Measurements from ENCODE around the gene CST7. TPM values are rescaled to one million over a fixed set of nuclear protein-coding genes. Genes with fewer than 3 reads are reported as not detected.

Gene CST7
- total RNA-seq, 1 experiment from 2014 or later: not detected

DNA sequence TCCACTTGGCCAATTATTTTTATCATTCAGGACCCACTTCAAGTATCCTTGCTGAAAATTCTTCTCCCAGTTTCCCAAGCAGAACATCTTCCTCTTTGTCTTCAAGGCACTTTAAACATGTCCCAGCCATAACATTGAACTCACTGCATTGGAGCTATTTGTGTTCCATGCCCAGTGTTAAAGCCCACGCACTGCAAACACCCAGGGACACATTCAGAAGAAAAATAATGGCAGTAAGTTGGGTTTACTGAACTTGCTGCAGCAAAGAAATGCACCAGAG, 45.1 kb downstream of the CST7 start:
- TF ChIP-seq, protein P1, sequence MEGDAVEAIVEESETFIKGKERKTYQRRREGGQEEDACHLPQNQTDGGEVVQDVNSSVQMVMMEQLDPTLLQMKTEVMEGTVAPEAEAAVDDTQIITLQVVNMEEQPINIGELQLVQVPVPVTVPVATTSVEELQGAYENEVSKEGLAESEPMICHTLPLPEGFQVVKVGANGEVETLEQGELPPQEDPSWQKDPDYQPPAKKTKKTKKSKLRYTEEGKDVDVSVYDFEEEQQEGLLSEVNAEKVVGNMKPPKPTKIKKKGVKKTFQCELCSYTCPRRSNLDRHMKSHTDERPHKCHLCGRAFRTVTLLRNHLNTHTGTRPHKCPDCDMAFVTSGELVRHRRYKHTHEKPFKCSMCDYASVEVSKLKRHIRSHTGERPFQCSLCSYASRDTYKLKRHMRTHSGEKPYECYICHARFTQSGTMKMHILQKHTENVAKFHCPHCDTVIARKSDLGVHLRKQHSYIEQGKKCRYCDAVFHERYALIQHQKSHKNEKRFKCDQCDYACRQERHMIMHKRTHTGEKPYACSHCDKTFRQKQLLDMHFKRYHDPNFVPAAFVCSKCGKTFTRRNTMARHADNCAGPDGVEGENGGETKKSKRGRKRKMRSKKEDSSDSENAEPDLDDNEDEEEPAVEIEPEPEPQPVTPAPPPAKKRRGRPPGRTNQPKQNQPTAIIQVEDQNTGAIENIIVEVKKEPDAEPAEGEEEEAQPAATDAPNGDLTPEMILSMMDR (conservative IDR thresholded peaks at IDR 0.05): no peak
- Histone ChIP-seq H2AK5ac (ENCODE audit: insufficient read length, low read length) (no peak overlapping the region), H3K79me1 (ENCODE audit: insufficient read depth, low read depth, low read length, poor library complexity, severe bottlenecking) (no peaks in the 10 kb centered on the region), H3K23me2 (ENCODE audit: insufficient read length, low read depth, low read length, poor library complexity, severe bottlenecking) (peaks cover 8% of the 10 kb centered on the region), H4K5ac (ENCODE audit: insufficient read length, low read depth, low read length) (no peak overlapping the region), H3T11ph (ENCODE audit: low read length) (no peak overlapping the region), H2BK120ac (ENCODE audit: low read depth, low read length, poor library complexity, severe bottlenecking) (no peak overlapping the region), H3K18ac (ENCODE audit: insufficient read length, low read depth, low read length) (no peak overlapping the region), H3K4me1 (ENCODE audit: insufficient read depth, low read length) (peaks cover 4% of the 10 kb centered on the region; the same call in 1 of the 2 replicates), H4K8ac (replicated peaks; ENCODE audit: insufficient read length, low read depth, low read length) (no peak overlapping the region), H4K20me1 (ENCODE audit: control insufficient read depth, insufficient read depth, insufficient read length) (peaks cover 2% of the 10 kb centered on the region), H3K14ac (ENCODE audit: insufficient read depth, low read length) (no peak overlapping the region), H4K91ac (ENCODE audit: insufficient read length, low read depth, low read length) (no peak overlapping the region), H3K23ac (ENCODE audit: insufficient read length, low read depth, low read length) (no peak overlapping the region), H3K4me2 (ENCODE audit: insufficient read depth, insufficient read length, low read length) (no peak overlapping the region), H3K56ac (ENCODE audit: insufficient read length, low read depth, low read length) (no peak overlapping the region), H2BK20ac (ENCODE audit: low read depth, low read length, poor library complexity, severe bottlenecking) (no peak overlapping the region), H3K4ac (ENCODE audit: low read depth, low read length) (no peak overlapping the region), H3K9me3 (ENCODE audit: control insufficient read depth, low read depth, low read length) (no peaks in the 10 kb centered on the region), H2BK15ac (ENCODE audit: low read depth, low read length) (no peak overlapping the region), H3K27ac (ENCODE audit: insufficient read length, low read depth, low read length) (no peak overlapping the region), H3K27me3 (ENCODE audit: insufficient read depth, low read length) (no peaks in the 10 kb centered on the region), H2BK12ac (ENCODE audit: insufficient read length, low read depth, low read length) (no peak overlapping the region), H2AFZ (ENCODE audit: low read length) (no peak overlapping the region), H3K9ac (ENCODE audit: extremely low read depth, insufficient read length, low read length) (no peak overlapping the region), H2BK5ac (ENCODE audit: insufficient read length, low read length) (no peak overlapping the region), H3K79me2 (ENCODE audit: insufficient read depth, low read length) (peaks cover 3% of the 10 kb centered on the region; the same call in 1 of the 2 replicates)
- Mint-ChIP-seq H3K9me3 (no peaks in the 10 kb centered on the region), H3K36me3 (ENCODE audit: insufficient read depth in 1 of 3, low read depth in 3 of 3) (peaks cover 0 to 4% (median 0%) of the 10 kb centered on the region in 3 experiments; a peak in 1 of 7 replicates), H3K27me3 (ENCODE audit: low read depth) (peaks cover 36% of the 10 kb centered on the region), H3K4me1 (peaks cover 29 to 36% of the 10 kb centered on the region in 2 experiments), H3K27ac (no peak overlapping the region), H3K4me3 (peak overlapping the region in 1 of 2 experiments; percentile 8; a peak in 2 of 5 replicates)
- WGBS (ENCODE audit: extremely low coverage, insufficient read length, low lambda C conversion rate): no CpG with 5 or more reads among the region's 1 CpG
- DNase-seq: peak; percentile 14
